ENCODE measurements around the gene AMER2. TPM values are rescaled to one million over a fixed set of nuclear protein-coding genes. Genes with fewer than 3 reads are reported as not detected.

The AMER2 gene
- polyA plus RNA-seq, 1 of the 3 experiments (the other 2 are of a cell fraction), result not detected

DNA sequence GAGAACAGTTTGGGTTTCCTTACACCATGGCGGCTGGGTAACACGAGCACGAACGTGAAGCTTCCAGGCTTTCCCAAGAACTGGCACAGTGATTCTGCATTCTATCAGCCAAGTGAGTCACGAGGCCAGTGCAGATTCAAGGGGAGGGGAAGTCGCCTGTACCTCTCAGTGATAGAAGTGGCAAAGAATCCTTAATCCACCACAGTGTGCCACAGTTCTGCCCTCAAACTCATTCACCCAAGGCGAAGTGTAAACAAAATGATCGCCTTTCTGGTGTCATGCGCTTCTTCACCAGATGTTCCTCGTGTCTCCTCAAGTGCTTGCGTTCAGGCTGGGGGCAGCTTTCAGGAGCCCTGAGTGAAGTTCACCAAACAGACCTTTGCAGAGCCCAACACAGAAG lies 24.9 kb upstream of the AMER2 start:
- Histone ChIP-seq H4K20me1 (ENCODE audit: insufficient read depth) (no peaks in the 10 kb centered on the region), H3K9me2 (no peaks in the 10 kb centered on the region), H3K79me2 (ENCODE audit: insufficient read depth) (no peaks in the 10 kb centered on the region), H3K27me3 (ENCODE audit: insufficient read depth) (peaks cover 25% of the 10 kb centered on the region; the same call in 1 of the 2 replicates), H2AFZ (ENCODE audit: low read depth) (no peak overlapping the region), H3K9ac (no peak overlapping the region), H3K27ac (ENCODE audit: low read depth in 2 of 2, low read length in 1 of 2) (no peak overlapping the region), H3K9me3 (no peaks in the 10 kb centered on the region), H3K36me3 (replicated peaks in 1 of 2; ENCODE audit: control insufficient read depth in 1 of 2, insufficient read depth in 2 of 2, low read length in 1 of 2) (no peaks in the 10 kb centered on the region), H3K4me2 (no peak overlapping the region), H3K4me3 (ENCODE audit: low read depth in 2 of 2, low read length in 1 of 2) (no peak overlapping the region), H3K4me1 (ENCODE audit: control insufficient read depth in 1 of 2, insufficient read depth in 2 of 2, low read depth in 1 of 2, low read length in 1 of 2) (no peaks in the 10 kb centered on the region), H3F3A (replicated peaks; ENCODE audit: insufficient read depth) (no peaks in the 10 kb centered on the region)
- 24% methylated on average over 9 of the region's 11 CpGs for WGBS (ENCODE audit: low lambda C conversion rate)
- no peak for DNase-seq
- TF ChIP-seq SIN3A (IDR thresholded peaks at IDR 0.05; ENCODE audit: borderline replicate concordance, low read depth, low read length) (no peak), FOXM1 (IDR thresholded peaks at IDR 0.05; ENCODE audit: low read depth) (no peak), GABPA (IDR thresholded peaks at IDR 0.05; ENCODE audit: low read depth) (no peak), ELF1 (IDR thresholded peaks at IDR 0.05) (no peak), SMC3 (IDR thresholded peaks at IDR 0.05; ENCODE audit: low read depth, low read length) (no peak), FOXJ3 (CRISPR knock-in tag; IDR thresholded peaks at IDR 0.05) (no peak), TAF1 (IDR thresholded peaks at IDR 0.05; ENCODE audit: borderline replicate concordance, low read depth, low read length) (no peak)
- ChIA-PET CTCF (no interaction called here), POLR2A (no interaction called here)

DNA sequence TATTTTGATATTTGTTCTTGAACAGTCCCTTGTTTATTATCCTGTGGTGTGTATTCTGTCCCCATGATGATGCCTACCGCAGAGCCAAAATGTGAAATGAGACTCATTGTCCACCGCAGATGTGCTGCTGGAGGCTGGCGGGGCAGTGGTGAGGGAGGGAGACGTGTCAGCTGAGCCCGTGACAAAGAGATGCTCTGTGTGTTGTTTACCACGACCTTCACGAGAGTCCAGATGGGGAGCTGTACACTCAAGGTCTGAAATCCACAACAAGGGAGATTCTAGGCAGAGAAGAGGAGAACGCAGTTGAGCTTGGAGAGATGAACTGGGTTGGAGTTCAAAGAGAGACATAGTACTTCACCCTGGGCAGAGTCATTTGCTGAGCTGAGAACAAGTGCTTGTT lies 20.8 kb upstream of the AMER2 start:
- H4K20me1 ChIP-seq (ENCODE audit: insufficient read depth), result no peaks in the 10 kb centered on the region
- no peaks in the 10 kb centered on the region for H3F3A ChIP-seq (replicated peaks; ENCODE audit: insufficient read depth)
- no peak for DNase-seq
- no peaks in the 10 kb centered on the region for H3K9me2 ChIP-seq
- no peaks in the 10 kb centered on the region for H3K79me2 ChIP-seq (ENCODE audit: insufficient read depth)
- TF ChIP-seq RXRA (IDR thresholded peaks at IDR 0.05; ENCODE audit: borderline replicate concordance, low read depth) (no peak), FOXM1 (IDR thresholded peaks at IDR 0.05; ENCODE audit: low read depth) (no peak), TEAD4 (IDR thresholded peaks at IDR 0.05; ENCODE audit: borderline replicate concordance, insufficient read depth) (no peak), GABPA (IDR thresholded peaks at IDR 0.05; ENCODE audit: low read depth) (no peak), ELF1 (IDR thresholded peaks at IDR 0.05) (no peak), FOSL2 (IDR thresholded peaks at IDR 0.05; ENCODE audit: borderline replicate concordance, low read depth) (no peak), RAD21 (IDR thresholded peaks at IDR 0.05; ENCODE audit: low read length) (no peak), TAF1 (IDR thresholded peaks at IDR 0.05; ENCODE audit: borderline replicate concordance, low read depth, low read length) (no peak), NFIC (IDR thresholded peaks at IDR 0.05; ENCODE audit: borderline replicate concordance) (no peak)
- TF ChIP-seq, protein P1, sequence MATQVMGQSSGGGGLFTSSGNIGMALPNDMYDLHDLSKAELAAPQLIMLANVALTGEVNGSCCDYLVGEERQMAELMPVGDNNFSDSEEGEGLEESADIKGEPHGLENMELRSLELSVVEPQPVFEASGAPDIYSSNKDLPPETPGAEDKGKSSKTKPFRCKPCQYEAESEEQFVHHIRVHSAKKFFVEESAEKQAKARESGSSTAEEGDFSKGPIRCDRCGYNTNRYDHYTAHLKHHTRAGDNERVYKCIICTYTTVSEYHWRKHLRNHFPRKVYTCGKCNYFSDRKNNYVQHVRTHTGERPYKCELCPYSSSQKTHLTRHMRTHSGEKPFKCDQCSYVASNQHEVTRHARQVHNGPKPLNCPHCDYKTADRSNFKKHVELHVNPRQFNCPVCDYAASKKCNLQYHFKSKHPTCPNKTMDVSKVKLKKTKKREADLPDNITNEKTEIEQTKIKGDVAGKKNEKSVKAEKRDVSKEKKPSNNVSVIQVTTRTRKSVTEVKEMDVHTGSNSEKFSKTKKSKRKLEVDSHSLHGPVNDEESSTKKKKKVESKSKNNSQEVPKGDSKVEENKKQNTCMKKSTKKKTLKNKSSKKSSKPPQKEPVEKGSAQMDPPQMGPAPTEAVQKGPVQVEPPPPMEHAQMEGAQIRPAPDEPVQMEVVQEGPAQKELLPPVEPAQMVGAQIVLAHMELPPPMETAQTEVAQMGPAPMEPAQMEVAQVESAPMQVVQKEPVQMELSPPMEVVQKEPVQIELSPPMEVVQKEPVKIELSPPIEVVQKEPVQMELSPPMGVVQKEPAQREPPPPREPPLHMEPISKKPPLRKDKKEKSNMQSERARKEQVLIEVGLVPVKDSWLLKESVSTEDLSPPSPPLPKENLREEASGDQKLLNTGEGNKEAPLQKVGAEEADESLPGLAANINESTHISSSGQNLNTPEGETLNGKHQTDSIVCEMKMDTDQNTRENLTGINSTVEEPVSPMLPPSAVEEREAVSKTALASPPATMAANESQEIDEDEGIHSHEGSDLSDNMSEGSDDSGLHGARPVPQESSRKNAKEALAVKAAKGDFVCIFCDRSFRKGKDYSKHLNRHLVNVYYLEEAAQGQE (IDR thresholded peaks at IDR 0.05; ENCODE audit: low read depth, low read length), result no peak
- ChIA-PET POLR2A (no interaction called here), CTCF (interaction anchor here (1.1 to 1.5 kb wide), 3 partner anchors 11 to 107 kb away, joined by 3 read pairs; no protein-coding TSS in a partner anchor)
- no peaks in the 10 kb centered on the region for H3K9me3 ChIP-seq
- peaks cover 22% of the 10 kb centered on the region; the same call in 1 of the 2 replicates for H3K27me3 ChIP-seq (ENCODE audit: insufficient read depth)
- no peak overlapping the region for H2AFZ ChIP-seq (ENCODE audit: low read depth)
- H3K36me3 ChIP-seq (replicated peaks in 1 of 2; ENCODE audit: control insufficient read depth in 1 of 2, insufficient read depth in 2 of 2, low read length in 1 of 2), result no peaks in the 10 kb centered on the region
- no peak overlapping the region for H3K4me2 ChIP-seq
- H3K9ac ChIP-seq, result no peak overlapping the region
- 17% methylated on average over 8 of the region's 8 CpGs for WGBS (ENCODE audit: low lambda C conversion rate)
- no peak overlapping the region for H3K4me3 ChIP-seq (ENCODE audit: low read depth in 2 of 2, low read length in 1 of 2)
- no peaks in the 10 kb centered on the region for H3K4me1 ChIP-seq (ENCODE audit: control insufficient read depth in 1 of 2, insufficient read depth in 2 of 2, low read depth in 1 of 2, low read length in 1 of 2)
- no peak overlapping the region for H3K27ac ChIP-seq (ENCODE audit: low read depth in 2 of 2, low read length in 1 of 2)
